Sigmoid colon (tissue), 7 donors: Measurements from ENCODE around the gene PLEKHO2. TPM values are rescaled to one million over a fixed set of nuclear protein-coding genes. Genes with fewer than 3 reads are reported as not detected.

ENCODE experiments used
- DNase-seq: peaks from one replicate; pipeline ENCODE4 v3.0.0-alpha.2; 2019
- H3K27ac ChIP-seq, 4 donors: fragments of 200-600 bp; sonication (generic); one replicate each; pipeline ENCODE4 v1.5.1; 2016 to 2019; ENCODE audit warnings: mild to moderate bottlenecking in 1 of 4
- H3K27me3 ChIP-seq, 3 donors: fragments of 200-600 bp; sonication (generic); one replicate each; pipeline ENCODE4 v1.5.1; 2019; ENCODE audit warnings: mild to moderate bottlenecking in 1 of 3
- H3K36me3 ChIP-seq, 4 donors: fragments of 200-600 bp; sonication (generic); one replicate each; pipeline ENCODE4 v1.5.1; 2016 to 2019
- H3K4me1 ChIP-seq, 4 donors: fragments of 200-600 bp; sonication (generic); one replicate each; pipeline ENCODE4 v1.5.1; 2017 to 2019
- H3K4me3 ChIP-seq, 4 donors: fragments of 200-600 bp; sonication (generic); one replicate each; pipeline ENCODE4 v1.5.1; 2017 to 2019; ENCODE audit warnings: mild to moderate bottlenecking in 2 of 4, moderate library complexity in 1 of 4
- H3K9me3 ChIP-seq, 4 donors: fragments of 200-600 bp in 3 of 4; sonication (generic) in 3 of 4; one replicate each; pipeline versions ENCODE4 v1.5.1 to v1.6.1; 2013 to 2019
- EP300 ChIP-seq, 4 donors: sonication (generic); formaldehyde crosslinking; IDR thresholded peaks; one replicate each; pipeline ENCODE4 v1.6.1; 2017; ENCODE audit warnings: antibody characterized with exemption in 4 of 4
- POLR2A ChIP-seq, 2 donors: fragments of 450-650 bp; IDR thresholded peaks; one replicate each; pipeline ENCODE4 v1.6.1; 2016; ENCODE audit warnings: antibody characterized with exemption in 2 of 2, mild to moderate bottlenecking in 2 of 2, moderate library complexity in 2 of 2
- POLR2AphosphoS5 ChIP-seq, 4 donors: sonication (generic); formaldehyde crosslinking; IDR thresholded peaks; one replicate each; pipeline ENCODE4 v1.6.1; 2017; ENCODE audit warnings: antibody characterized with exemption in 4 of 4
- whole genome bisulfite sequencing, 2 donors: extraction: QIAGEN DNeasy Blood & Tissue Kit; methylation state at CpG; one replicate each; pipeline ENCODE4 v1.1.7; 2013; 5-methylcytosine and 5-hydroxymethylcytosine counted together
- intact Hi-C: fragments of 100-400 bp; cut with DNase I; formaldehyde crosslinking; loops from one replicate; pipeline ENCODE4 v1.15.1; 2023
- polyA plus RNA-seq, 3 donors: library from polyadenylated mRNA; stranded (reverse); fragments of 200-250 nt; gene quantifications; one replicate each; pipeline ENCODE4 v1.2.3, GENCODE V29; 2013
- total RNA-seq, 4 donors: library from RNA; depleted of rRNA; stranded (reverse); fragments of >200 nt; gene quantifications; one replicate each; pipeline ENCODE4 v1.1.0, GENCODE V29; 2016
- TF ChIP-seq, protein P1 (sequence below), 4 experiments: fragments of 450-650 bp in 3 of 4; fragments of 200-600 bp in 1 of 4; IDR thresholded peaks; one replicate each; pipeline ENCODE4 v1.5.1; 2016 to 2019; ENCODE audit warnings: antibody characterized with exemption in 4 of 4, mild to moderate bottlenecking in 3 of 4, moderate library complexity in 2 of 4
- donor health status: healthy with polysubstance abuse.
- donor health status: Bipolar disorder and iron deficiency.
- donor health status: healthy.

PLEKHO2 gene
- total and polyA plus RNA-seq, 7 donors, result 11.4 to 43.4 (median 20.1) TPM

DNA sequence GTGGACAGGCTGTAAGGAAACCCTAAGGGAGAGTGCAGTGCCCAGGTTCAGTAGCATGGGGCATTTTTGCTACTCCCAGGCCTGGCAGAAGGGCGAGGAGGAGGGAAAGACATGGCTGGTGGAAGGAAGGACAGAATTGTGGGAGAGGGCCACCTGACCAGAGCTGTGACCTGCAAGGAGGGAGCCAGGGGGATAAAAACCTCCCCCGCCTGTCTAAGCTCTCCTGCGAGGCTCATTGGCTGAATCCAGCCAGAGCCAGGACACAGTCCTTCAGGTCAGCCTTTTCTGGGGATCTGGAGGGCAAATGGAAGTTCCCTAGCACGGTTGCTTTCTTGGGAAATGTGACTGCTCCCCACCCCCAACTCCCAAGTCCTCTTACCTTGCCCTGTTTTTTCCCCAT lies 56.7 kb downstream of the PLEKHO2 start:
- Histone ChIP-seq H3K4me3 (no peak overlapping the region), H3K9me3 (peaks cover 0 to 7% (median 7%) of the 10 kb centered on the region in 4 donors), H3K4me1 (peaks cover 0 to 49% (median 37%) of the 10 kb centered on the region in 4 donors), H3K27ac (peak overlapping the region; percentile 77 to 85 (median 80)), H3K36me3 (no peaks in the 10 kb centered on the region), H3K27me3 (no peaks in the 10 kb centered on the region)
- DNase-seq, result no peak
- TF ChIP-seq POLR2A (IDR thresholded peaks at IDR 0.05) (no peak), POLR2AphosphoS5 (IDR thresholded peaks at IDR 0.05) (no peak), EP300 (IDR thresholded peaks at IDR 0.05) (no peak)
- TF ChIP-seq, protein P1, sequence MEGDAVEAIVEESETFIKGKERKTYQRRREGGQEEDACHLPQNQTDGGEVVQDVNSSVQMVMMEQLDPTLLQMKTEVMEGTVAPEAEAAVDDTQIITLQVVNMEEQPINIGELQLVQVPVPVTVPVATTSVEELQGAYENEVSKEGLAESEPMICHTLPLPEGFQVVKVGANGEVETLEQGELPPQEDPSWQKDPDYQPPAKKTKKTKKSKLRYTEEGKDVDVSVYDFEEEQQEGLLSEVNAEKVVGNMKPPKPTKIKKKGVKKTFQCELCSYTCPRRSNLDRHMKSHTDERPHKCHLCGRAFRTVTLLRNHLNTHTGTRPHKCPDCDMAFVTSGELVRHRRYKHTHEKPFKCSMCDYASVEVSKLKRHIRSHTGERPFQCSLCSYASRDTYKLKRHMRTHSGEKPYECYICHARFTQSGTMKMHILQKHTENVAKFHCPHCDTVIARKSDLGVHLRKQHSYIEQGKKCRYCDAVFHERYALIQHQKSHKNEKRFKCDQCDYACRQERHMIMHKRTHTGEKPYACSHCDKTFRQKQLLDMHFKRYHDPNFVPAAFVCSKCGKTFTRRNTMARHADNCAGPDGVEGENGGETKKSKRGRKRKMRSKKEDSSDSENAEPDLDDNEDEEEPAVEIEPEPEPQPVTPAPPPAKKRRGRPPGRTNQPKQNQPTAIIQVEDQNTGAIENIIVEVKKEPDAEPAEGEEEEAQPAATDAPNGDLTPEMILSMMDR (IDR thresholded peaks at IDR 0.05), result no peak
- intact Hi-C loops, result no loop called here
- WGBS, 2 donors, result 86 to 89% methylated on average over 4 of the region's 4 CpGs

DNA sequence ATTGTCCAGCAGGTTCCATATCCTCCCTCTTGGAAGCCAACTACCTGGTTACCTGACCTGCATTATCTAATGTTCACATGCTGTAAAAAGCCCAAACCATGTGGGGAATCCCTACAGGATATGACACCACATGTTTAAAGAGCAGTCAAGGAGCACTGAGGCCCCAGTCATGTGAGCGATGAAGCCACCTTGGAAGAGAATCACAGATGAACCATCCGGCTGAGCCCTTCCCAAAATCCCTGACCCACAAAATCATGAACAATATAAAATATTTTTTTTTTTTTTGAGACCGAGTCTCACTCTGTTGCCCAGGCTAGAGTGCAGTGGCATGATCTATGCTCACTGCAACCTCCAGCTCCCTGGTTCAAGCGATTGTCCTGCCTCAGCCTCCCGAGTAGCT lies 59.4 kb downstream of the PLEKHO2 start:
- no peak for DNase-seq
- peaks cover 0 to 7% (median 7%) of the 10 kb centered on the region in 4 donors for H3K9me3 ChIP-seq
- intact Hi-C loops, result no loop called here
- no peaks in the 10 kb centered on the region for H3K36me3 ChIP-seq
- no peak overlapping the region for H3K4me3 ChIP-seq
- WGBS, 2 donors, result 97% methylated on average over 5 of the region's 5 CpGs
- TF ChIP-seq EP300 (IDR thresholded peaks at IDR 0.05) (no peak), POLR2A (IDR thresholded peaks at IDR 0.05) (no peak), POLR2AphosphoS5 (IDR thresholded peaks at IDR 0.05) (no peak)
- TF ChIP-seq, protein P1 (IDR thresholded peaks at IDR 0.05), result no peak
- H3K4me1 ChIP-seq, result peaks cover 0 to 21% (median 19%) of the 10 kb centered on the region in 4 donors
- no peaks in the 10 kb centered on the region for H3K27me3 ChIP-seq
- no peak overlapping the region for H3K27ac ChIP-seq

DNA sequence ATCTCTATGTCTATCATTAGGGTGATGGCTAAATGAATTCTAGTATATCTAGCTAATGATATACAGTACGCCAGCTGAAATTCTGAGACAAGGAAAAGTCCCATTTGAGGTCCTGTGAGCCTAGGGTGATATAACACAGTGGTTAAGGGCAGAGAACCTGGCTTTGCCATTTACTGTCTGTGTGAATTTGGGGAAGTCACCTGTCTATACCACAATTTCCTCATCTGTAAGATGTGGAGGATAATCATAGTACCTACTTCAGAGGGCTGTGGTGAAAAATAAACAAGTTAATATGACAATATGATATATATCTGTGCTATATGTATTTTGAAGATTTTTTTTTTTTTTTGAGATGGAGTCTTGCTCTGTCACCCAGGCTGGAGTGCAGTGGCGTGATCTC lies 60.2 kb downstream of the PLEKHO2 start:
- H3K27me3 ChIP-seq, result no peaks in the 10 kb centered on the region
- H3K27ac ChIP-seq, result no peak overlapping the region
- WGBS, 2 donors, result 79 to 88% methylated on average over 2 of the region's 2 CpGs
- TF ChIP-seq POLR2AphosphoS5 (IDR thresholded peaks at IDR 0.05) (no peak), EP300 (IDR thresholded peaks at IDR 0.05) (no peak), POLR2A (IDR thresholded peaks at IDR 0.05) (no peak)
- TF ChIP-seq, protein P1 (IDR thresholded peaks at IDR 0.05), result no peak
- no peak overlapping the region for H3K4me3 ChIP-seq
- peaks cover 0 to 7% (median 7%) of the 10 kb centered on the region in 4 donors for H3K9me3 ChIP-seq
- peaks cover 0 to 19% (median 15%) of the 10 kb centered on the region in 4 donors for H3K4me1 ChIP-seq
- DNase-seq, result no peak
- intact Hi-C loops, result no loop called here
- no peaks in the 10 kb centered on the region for H3K36me3 ChIP-seq

DNA sequence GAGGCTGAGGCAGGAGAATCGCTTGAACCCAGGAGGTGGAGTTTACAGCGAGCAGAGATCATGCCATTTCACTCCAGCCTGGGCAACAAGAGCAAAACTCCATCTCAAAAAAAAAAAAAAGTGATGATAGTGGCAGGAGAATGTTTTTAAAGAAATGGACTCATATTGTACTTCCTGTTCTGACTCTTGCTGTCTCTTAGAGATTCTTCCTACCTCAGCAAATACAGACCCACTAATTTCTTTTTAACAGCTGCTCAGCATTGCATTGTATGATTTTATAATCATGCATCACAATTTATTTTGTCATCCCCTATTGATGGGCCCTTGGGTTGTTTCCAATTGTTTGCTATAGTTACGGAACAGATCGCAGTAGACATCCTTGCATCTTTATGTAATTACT lies 61.1 kb downstream of the PLEKHO2 start:
- Histone ChIP-seq H3K27ac (no peak overlapping the region), H3K36me3 (no peaks in the 10 kb centered on the region), H3K27me3 (no peaks in the 10 kb centered on the region), H3K4me3 (no peak overlapping the region), H3K9me3 (peaks cover 0 to 7% (median 7%) of the 10 kb centered on the region in 4 donors), H3K4me1 (peaks cover 0 to 12% (median 8%) of the 10 kb centered on the region in 4 donors)
- WGBS, 2 donors, result 90 to 96% methylated on average over 4 of the region's 4 CpGs
- DNase-seq, result no peak
- TF ChIP-seq EP300 (IDR thresholded peaks at IDR 0.05), result no peak
- TF ChIP-seq, protein P1 (IDR thresholded peaks at IDR 0.05), result no peak
- intact Hi-C loops, result no loop called here

DNA sequence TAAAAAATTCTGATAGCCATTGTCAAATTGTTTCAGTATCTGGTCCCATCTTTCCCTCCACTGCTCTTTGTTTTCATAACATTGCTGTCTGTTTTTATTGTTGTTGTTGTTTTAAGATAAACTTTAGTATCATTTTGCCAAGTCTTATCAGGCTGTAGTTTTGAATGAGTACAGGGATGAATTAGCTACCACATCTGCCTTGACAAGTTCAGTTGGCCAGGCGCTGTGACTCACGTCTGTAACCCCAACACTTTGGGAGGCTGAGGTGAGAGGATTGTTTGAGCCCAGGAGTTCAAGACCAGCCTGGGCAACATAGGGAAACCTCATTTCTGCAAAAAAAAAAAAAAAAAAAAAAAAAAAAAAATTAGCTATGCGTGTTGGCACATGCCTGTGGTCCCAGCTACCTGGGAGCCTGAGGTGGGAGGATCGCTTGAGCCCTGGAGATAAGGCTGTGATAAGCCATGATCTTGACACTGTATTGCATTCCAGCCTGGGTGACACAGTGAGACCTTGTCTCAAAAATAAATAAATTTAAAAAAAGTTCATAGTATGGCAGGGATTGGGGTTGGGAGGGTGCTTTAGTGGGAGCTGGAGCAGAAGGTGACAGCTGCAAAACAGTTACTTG lies 61.7 kb downstream of the PLEKHO2 start:
- Histone ChIP-seq H3K9me3 (peaks cover 0 to 7% (median 7%) of the 10 kb centered on the region in 4 donors), H3K36me3 (no peaks in the 10 kb centered on the region), H3K27me3 (no peaks in the 10 kb centered on the region), H3K27ac (no peak overlapping the region), H3K4me3 (no peak overlapping the region), H3K4me1 (peaks cover 0 to 10% (median 3%) of the 10 kb centered on the region in 4 donors)
- intact Hi-C loops, result no loop called here
- no peak for TF ChIP-seq POLR2AphosphoS5 (IDR thresholded peaks at IDR 0.05)
- no peak for TF ChIP-seq EP300 (IDR thresholded peaks at IDR 0.05)
- TF ChIP-seq, protein P1 (IDR thresholded peaks at IDR 0.05), result no peak
- DNase-seq, result no peak
- 87 to 95% methylated on average over 4 of the region's 4 CpGs for WGBS, 2 donors
